Mesothelial cell of epicardium (in vitro differentiated cells): ENCODE measurements around the gene NTM. TPM values are rescaled to one million over a fixed set of nuclear protein-coding genes. Genes with fewer than 3 reads are reported as not detected.

Source experiments
- DNase-seq, 2 experiments: peaks; one replicate each; pipeline ENCODE4 v3.0.0; 2021; ENCODE audit warnings: low spot score in 2 of 2; ENCODE audit not compliant: unreplicated experiment in 2 of 2
- H3K27ac Mint-ChIP-seq: 2 replicates; pipeline ENCODE4 v1.8.0; 2021; ENCODE audit warnings: mixed read lengths
- H3K27me3 Mint-ChIP-seq: 2 replicates; pipeline ENCODE4 v1.8.0; 2021; ENCODE audit warnings: low read depth, mixed read lengths
- H3K36me3 Mint-ChIP-seq: 2 replicates; pipeline ENCODE4 v1.8.0; 2021; ENCODE audit warnings: mixed read lengths
- H3K4me1 Mint-ChIP-seq: 2 replicates; pipeline ENCODE4 v1.8.0; 2021; ENCODE audit warnings: mixed read lengths
- H3K4me3 Mint-ChIP-seq: 2 replicates; pipeline ENCODE4 v1.8.0; 2021; ENCODE audit warnings: mild to moderate bottlenecking, moderate library complexity, mixed read lengths
- H3K9me3 Mint-ChIP-seq: 2 replicates; pipeline ENCODE4 v1.8.0; 2021; ENCODE audit warnings: mixed read lengths
- CTCF ChIP-seq: fragments of 200-600 bp; sonication (generic); IDR thresholded peaks from one replicate; pipeline ENCODE4 v1.5.0; 2021; ENCODE audit warnings: antibody characterized with exemption; ENCODE audit not compliant: unreplicated experiment
- total RNA-seq: library from RNA; stranded (reverse); gene quantifications from 3 replicates; pipeline ENCODE4 v1.2.1, GENCODE V29; 2021

Gene NTM
- total RNA-seq, 1 donor from 2014 or later: 3.9 TPM

- Mint-ChIP-seq H3K27ac (no peak overlapping the region), H3K4me1 (no peaks in the 10 kb centered on the region)
- DNase-seq: no peak
These were observed 741.4 kb downstream of the NTM start for GRCh38 chr11:132111838-132112237.

GRCh38 chr11:132112846-132113245 lies 742.4 kb downstream of the NTM start:
- Mint-ChIP-seq H3K36me3 (no peaks in the 10 kb centered on the region), H3K4me3 (no peak overlapping the region), H3K27ac (no peak overlapping the region), H3K9me3 (no peaks in the 10 kb centered on the region), H3K27me3 (peaks cover 52% of the 10 kb centered on the region), H3K4me1 (no peaks in the 10 kb centered on the region)
- TF ChIP-seq CTCF: no peak
- DNase-seq: no peak

More at GRCh38 chr11:132111838-132112237, 741.4 kb downstream of the NTM start:
- H3K36me3 Mint-ChIP-seq: no peaks in the 10 kb centered on the region
- no peaks in the 10 kb centered on the region for H3K9me3 Mint-ChIP-seq
- no peak overlapping the region for H3K4me3 Mint-ChIP-seq
- H3K27me3 Mint-ChIP-seq: peaks cover 48% of the 10 kb centered on the region
- TF ChIP-seq CTCF: no peak

- Mint-ChIP-seq H3K27ac (no peak overlapping the region), H3K9me3 (no peaks in the 10 kb centered on the region)
- no peak for DNase-seq
These were observed 743.8 kb downstream of the NTM start for GRCh38 chr11:132114185-132114584.

GRCh38 chr11:132114743-132115142 lies 744.3 kb downstream of the NTM start:
- H3K36me3 Mint-ChIP-seq: no peaks in the 10 kb centered on the region
- no peak overlapping the region for H3K4me3 Mint-ChIP-seq
- H3K4me1 Mint-ChIP-seq: no peaks in the 10 kb centered on the region
- no peaks in the 10 kb centered on the region for H3K9me3 Mint-ChIP-seq
- TF ChIP-seq CTCF: no peak
- H3K27me3 Mint-ChIP-seq: peaks cover 66% of the 10 kb centered on the region
- DNase-seq: no peak
- H3K27ac Mint-ChIP-seq: no peak overlapping the region

More at GRCh38 chr11:132114185-132114584, 743.8 kb downstream of the NTM start:
- Mint-ChIP-seq H3K27me3 (peaks cover 62% of the 10 kb centered on the region), H3K4me1 (no peaks in the 10 kb centered on the region), H3K36me3 (no peaks in the 10 kb centered on the region), H3K4me3 (no peak overlapping the region)
- TF ChIP-seq CTCF: no peak

GRCh38 chr11:132115454-132115853 lies 745.0 kb downstream of the NTM start:
- H3K4me3 Mint-ChIP-seq: no peak overlapping the region
- H3K27ac Mint-ChIP-seq: no peak overlapping the region

More at GRCh38 chr11:132115454-132115853, 745.0 kb downstream of the NTM start:
- H3K9me3 Mint-ChIP-seq: no peaks in the 10 kb centered on the region
- no peaks in the 10 kb centered on the region for H3K4me1 Mint-ChIP-seq
- H3K36me3 Mint-ChIP-seq: no peaks in the 10 kb centered on the region
- no peak for TF ChIP-seq CTCF
- DNase-seq: no peak
- peaks cover 70% of the 10 kb centered on the region for H3K27me3 Mint-ChIP-seq
